ENCODE measurements around the gene MALAT1.

Gene MALAT1

GRCh38 chr11:65538915-65539743, 40.3 kb downstream of the MALAT1 start:
- DNase-seq (ENCODE audit: low read depth), result peak; percentile 32

GRCh38 chr11:65539744-65540289, 41.0 kb downstream of the MALAT1 start:
- no peak for DNase-seq (ENCODE audit: low read depth)

GRCh38 chr11:65540290-65541092, 41.6 kb downstream of the MALAT1 start:
- DNase-seq (ENCODE audit: low read depth), result peak; percentile 84

GRCh38 chr11:65541093-65541982, 42.5 kb downstream of the MALAT1 start:
- no peak for DNase-seq (ENCODE audit: low read depth)

- no peak for DNase-seq (ENCODE audit: low read depth)
Observed at GRCh38 chr11:65542738-65543390, 44.0 kb downstream of the MALAT1 start.

GRCh38 chr11:65545853-65546216, 47.0 kb downstream of the MALAT1 start:
- no peak for DNase-seq (ENCODE audit: low read depth)

- peak; percentile 63 for DNase-seq (ENCODE audit: low read depth)
Observed at GRCh38 chr11:65546217-65546958, 47.5 kb downstream of the MALAT1 start.

- DNase-seq (ENCODE audit: low read depth), result no peak
Observed at GRCh38 chr11:65547446-65548125, 48.7 kb downstream of the MALAT1 start.

GRCh38 chr11:65548395-65548794, 49.5 kb downstream of the MALAT1 start:
- DNase-seq (ENCODE audit: low read depth), result no peak

- no peak for DNase-seq (ENCODE audit: low read depth)
Observed at GRCh38 chr11:65549096-65549495, 50.3 kb downstream of the MALAT1 start.

GRCh38 chr11:65551572-65552387, 52.9 kb downstream of the MALAT1 start:
- peak; percentile 45 for DNase-seq (ENCODE audit: low read depth)

GRCh38 chr11:65552388-65552951, 53.6 kb downstream of the MALAT1 start:
- DNase-seq (ENCODE audit: low read depth), result no peak

GRCh38 chr11:65553301-65554001, 54.6 kb downstream of the MALAT1 start:
- no peak for DNase-seq (ENCODE audit: low read depth)

GRCh38 chr11:65554057-65554818, 55.4 kb downstream of the MALAT1 start:
- DNase-seq (ENCODE audit: low read depth), result no peak

- DNase-seq (ENCODE audit: low read depth), result no peak
Observed at GRCh38 chr11:65554842-65555430, 56.1 kb downstream of the MALAT1 start.

- DNase-seq (ENCODE audit: low read depth), result peak; percentile 79
Observed at GRCh38 chr11:65555693-65556231, 56.9 kb downstream of the MALAT1 start.
